Coronary artery (tissue), 2 donors: ENCODE data around the gene RUFY3.
"Not testable (repeated sequence)": the region's sequence is repeated elsewhere in the genome, so short reads cannot be mapped to it uniquely, and the experiment has no call there.

Experiments
- DNase-seq: peaks from one replicate; pipeline ENCODE4 v3.0.0-alpha.2; 2017; ENCODE audit warnings: low spot score
- H3K27ac ChIP-seq, 2 donors: fragments of 200-600 bp; sonication (generic); one replicate each; pipeline ENCODE4 v1.5.1; 2016 to 2019
- H3K4me3 ChIP-seq: fragments of 200-600 bp; sonication (generic); 2 replicates; pipeline ENCODE4 v1.5.1; 2016; ENCODE audit warnings: mild to moderate bottlenecking, moderate library complexity
- TF ChIP-seq, protein P1 (sequence below): fragments of 200-600 bp; sonication (generic); IDR thresholded peaks from one replicate; pipeline ENCODE4 v1.5.1; 2019; ENCODE audit warnings: antibody characterized with exemption

The RUFY3 gene

DNA sequence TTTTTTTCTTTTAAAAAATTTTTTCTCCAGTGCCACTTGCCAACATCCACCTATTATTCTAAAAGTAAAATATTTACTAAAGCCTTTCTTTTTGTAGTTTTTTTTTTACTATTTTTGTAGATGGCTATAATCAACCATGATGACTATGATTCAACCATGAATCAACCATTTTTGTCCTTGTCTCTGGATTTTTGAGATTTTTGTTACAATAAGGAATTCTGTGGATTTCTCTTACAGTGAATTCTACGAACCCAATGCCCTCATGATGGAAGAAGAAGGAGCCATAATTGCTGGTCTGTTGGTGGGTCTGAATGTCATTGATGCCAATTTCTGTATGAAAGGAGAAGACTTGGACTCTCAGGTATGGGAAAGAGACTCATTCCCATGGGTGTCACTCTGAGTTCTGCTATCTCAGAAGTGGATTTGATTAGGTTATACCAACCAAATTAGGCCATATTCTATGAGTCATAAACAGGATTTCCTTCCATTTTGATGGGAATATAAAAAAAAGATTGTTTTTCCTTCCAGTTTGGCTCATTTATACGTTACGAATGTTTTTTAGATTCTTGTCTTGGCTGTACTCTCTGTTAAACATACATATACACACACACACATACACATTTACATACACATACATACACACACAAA is 46.7 kb downstream of the RUFY3 start:
- H3K27ac ChIP-seq: no peak overlapping the region
- H3K4me3 ChIP-seq: no peak overlapping the region
- DNase-seq: no peak
- TF ChIP-seq, protein P1, sequence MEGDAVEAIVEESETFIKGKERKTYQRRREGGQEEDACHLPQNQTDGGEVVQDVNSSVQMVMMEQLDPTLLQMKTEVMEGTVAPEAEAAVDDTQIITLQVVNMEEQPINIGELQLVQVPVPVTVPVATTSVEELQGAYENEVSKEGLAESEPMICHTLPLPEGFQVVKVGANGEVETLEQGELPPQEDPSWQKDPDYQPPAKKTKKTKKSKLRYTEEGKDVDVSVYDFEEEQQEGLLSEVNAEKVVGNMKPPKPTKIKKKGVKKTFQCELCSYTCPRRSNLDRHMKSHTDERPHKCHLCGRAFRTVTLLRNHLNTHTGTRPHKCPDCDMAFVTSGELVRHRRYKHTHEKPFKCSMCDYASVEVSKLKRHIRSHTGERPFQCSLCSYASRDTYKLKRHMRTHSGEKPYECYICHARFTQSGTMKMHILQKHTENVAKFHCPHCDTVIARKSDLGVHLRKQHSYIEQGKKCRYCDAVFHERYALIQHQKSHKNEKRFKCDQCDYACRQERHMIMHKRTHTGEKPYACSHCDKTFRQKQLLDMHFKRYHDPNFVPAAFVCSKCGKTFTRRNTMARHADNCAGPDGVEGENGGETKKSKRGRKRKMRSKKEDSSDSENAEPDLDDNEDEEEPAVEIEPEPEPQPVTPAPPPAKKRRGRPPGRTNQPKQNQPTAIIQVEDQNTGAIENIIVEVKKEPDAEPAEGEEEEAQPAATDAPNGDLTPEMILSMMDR: no peak

GRCh38 chr4:70769396-70769795 is 47.6 kb downstream of the RUFY3 start:
- not testable (repeated sequence) for DNase-seq, H3K27ac ChIP-seq, H3K4me3 ChIP-seq

- H3K4me3 ChIP-seq: no peak overlapping the region
- no peak overlapping the region for H3K27ac ChIP-seq
- no peak for DNase-seq
- TF ChIP-seq, protein P1: no peak
Observed at GRCh38 chr4:70772929-70773555, 51.3 kb downstream of the RUFY3 start.

GRCh38 chr4:70778888-70779422 is 57.2 kb downstream of the RUFY3 start:
- H3K27ac ChIP-seq: no peak overlapping the region
- no peak overlapping the region for H3K4me3 ChIP-seq
- DNase-seq: no peak
- TF ChIP-seq, protein P1: no peak

- Histone ChIP-seq H3K27ac (no peak overlapping the region), H3K4me3 (no peak overlapping the region)
- TF ChIP-seq, protein P1: no peak
- DNase-seq: no peak
Observed at GRCh38 chr4:70783096-70783495, 61.3 kb downstream of the RUFY3 start.

DNA sequence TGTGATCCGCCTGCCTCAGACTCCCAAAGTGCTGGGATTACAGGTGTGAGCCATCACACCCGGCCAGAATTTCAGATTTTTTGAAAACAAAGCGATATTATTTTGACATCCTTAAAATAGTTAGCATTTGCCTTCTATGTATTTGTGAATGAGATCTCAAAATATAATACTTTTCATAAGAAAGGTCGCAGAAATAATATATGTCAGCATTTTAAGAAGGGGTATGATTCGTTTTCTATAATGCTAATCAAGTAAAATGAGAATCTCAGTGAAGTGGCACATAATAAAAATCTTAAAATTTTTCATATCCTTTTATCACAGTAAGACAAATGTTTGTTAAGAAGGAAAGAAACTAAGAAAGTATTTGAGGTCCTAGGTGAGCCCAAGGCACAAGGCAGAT is 65.7 kb downstream of the RUFY3 start:
- Histone ChIP-seq H3K4me3 (no peak overlapping the region), H3K27ac (no peak overlapping the region)
- DNase-seq: no peak
- TF ChIP-seq, protein P1: no peak

DNA sequence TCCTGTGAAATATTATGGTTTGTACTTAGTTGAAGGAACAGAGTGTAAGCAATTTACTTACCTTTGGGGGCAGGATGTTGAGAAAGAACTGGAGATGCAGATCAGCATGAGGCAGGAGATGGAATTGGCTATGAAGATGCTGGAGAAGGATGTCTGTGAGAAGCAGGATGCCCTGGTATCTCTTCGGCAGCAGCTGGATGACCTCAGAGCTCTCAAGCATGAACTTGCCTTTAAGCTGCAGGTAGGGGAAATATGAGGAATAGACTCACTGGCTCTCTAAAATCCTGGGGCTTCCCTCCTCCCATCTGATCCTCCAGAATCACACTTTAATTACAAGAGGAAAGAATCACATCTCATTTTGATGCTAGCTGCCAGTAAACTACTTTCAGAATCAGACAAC is 67.0 kb downstream of the RUFY3 start:
- TF ChIP-seq, protein P1: no peak
- Histone ChIP-seq H3K27ac (no peak overlapping the region), H3K4me3 (no peak overlapping the region)
- DNase-seq: no peak
